ENCODE measurements around the gene ACTL7A.
"Not testable (repeated sequence)": the region's sequence is repeated elsewhere in the genome, so short reads cannot be mapped to it uniquely, and the experiment has no call there.

ACTL7A gene

DNA sequence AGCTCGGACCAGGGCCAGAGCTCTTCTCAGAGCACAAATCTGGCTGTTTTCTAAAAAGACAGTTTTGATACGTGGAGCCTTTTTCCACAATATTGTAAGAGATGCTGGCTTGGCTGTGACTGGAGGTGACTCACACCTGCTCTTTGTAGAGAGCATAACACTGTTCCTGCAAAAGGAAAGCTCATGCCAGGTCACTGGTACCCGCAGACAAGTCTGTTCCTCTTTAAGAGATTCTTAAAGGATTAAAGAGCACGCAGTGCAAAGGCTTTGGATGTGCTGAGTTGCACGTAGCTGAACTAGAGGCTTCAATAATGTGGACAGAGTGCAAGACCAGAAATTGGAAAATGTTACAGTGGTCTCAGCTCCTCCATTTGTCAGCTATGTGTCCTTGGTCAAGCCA is 25.3 kb upstream of the ACTL7A start:
- H3K4me1 ChIP-seq (ENCODE audit: control insufficient read depth, insufficient read depth, low read length), result no peaks in the 10 kb centered on the region
- no peaks in the 10 kb centered on the region for H3K27me3 ChIP-seq (ENCODE audit: control insufficient read depth, insufficient read depth, low read length)
- no peak overlapping the region for H3K9ac ChIP-seq (ENCODE audit: low read length)
- no peaks in the 10 kb centered on the region for H3K9me3 ChIP-seq (ENCODE audit: control insufficient read depth, low read length)
- H3K36me3 ChIP-seq (ENCODE audit: control insufficient read depth, insufficient read depth, low read length), result no peaks in the 10 kb centered on the region
- no peak overlapping the region for H3K4me3 ChIP-seq (ENCODE audit: low read length)

DNA sequence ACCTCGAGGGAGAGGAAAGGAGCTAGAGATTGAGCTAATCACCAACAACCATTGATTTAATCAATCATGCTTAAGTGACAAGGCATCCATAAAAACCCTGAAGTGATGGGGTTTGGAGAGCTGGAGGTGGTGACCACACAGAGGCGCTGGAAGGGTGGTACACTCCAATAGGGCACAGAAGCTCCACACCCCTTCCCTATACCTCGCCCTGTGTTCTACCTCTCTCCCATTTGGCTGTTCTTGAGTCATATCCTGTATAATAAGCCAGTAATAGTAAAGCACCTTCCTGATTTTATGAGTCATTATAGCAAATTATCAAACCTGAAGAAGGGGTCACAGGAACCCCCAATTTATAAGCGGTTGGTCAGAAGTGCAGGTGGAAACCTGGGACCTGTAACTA is 24.5 kb upstream of the ACTL7A start:
- H3K4me1 ChIP-seq (ENCODE audit: control insufficient read depth, insufficient read depth, low read length), result no peaks in the 10 kb centered on the region
- H3K9ac ChIP-seq (ENCODE audit: low read length), result no peak overlapping the region
- no peaks in the 10 kb centered on the region for H3K9me3 ChIP-seq (ENCODE audit: control insufficient read depth, low read length)
- H3K36me3 ChIP-seq (ENCODE audit: control insufficient read depth, insufficient read depth, low read length), result no peaks in the 10 kb centered on the region
- H3K4me3 ChIP-seq (ENCODE audit: low read length), result no peak overlapping the region
- H3K27me3 ChIP-seq (ENCODE audit: control insufficient read depth, insufficient read depth, low read length), result no peaks in the 10 kb centered on the region

DNA sequence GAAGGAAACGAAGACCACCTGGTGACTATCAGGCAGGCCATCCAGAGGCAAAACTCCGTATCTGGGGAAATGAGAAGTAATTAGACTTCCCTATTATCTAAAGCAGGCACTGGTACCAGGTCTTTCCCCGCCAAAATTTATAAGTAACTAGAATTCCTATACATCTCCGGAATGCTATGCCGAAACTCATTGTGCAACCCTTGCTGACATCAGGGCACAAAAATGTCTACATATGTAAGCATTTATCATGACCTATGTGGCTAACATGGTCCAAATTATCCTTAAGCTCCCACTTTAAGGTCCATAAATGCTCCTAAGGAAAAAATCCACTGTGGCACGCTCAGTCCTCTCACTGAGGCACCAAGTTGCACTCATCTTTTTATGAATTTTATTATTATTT is 24.0 kb upstream of the ACTL7A start:
- H3K4me3 ChIP-seq (ENCODE audit: low read length), result no peak overlapping the region
- H3K36me3 ChIP-seq (ENCODE audit: control insufficient read depth, insufficient read depth, low read length), result no peaks in the 10 kb centered on the region
- H3K27me3 ChIP-seq (ENCODE audit: control insufficient read depth, insufficient read depth, low read length), result no peaks in the 10 kb centered on the region
- no peak overlapping the region for H3K9ac ChIP-seq (ENCODE audit: low read length)
- H3K4me1 ChIP-seq (ENCODE audit: control insufficient read depth, insufficient read depth, low read length), result no peaks in the 10 kb centered on the region
- H3K9me3 ChIP-seq (ENCODE audit: control insufficient read depth, low read length), result no peaks in the 10 kb centered on the region

DNA sequence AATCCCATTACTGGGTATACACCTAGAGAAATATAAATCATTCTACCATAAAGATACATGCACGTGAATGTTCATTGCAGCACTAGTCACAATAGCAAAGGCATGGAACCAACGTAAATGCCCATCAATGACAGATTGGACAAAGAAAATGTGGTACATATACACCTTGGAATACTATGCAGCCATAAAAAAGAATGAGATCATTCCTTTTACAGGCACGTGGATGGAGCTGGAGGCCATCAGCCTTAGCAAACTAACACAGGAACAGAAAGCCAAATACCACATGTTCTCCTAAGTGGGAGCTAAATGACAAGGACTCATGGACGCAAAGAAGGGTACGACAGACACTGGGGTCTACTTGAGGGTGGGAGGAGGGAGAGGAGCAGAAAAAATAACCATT is 22.5 kb upstream of the ACTL7A start:
- H3K9me3 ChIP-seq (ENCODE audit: control insufficient read depth, low read length); H3K27me3 ChIP-seq (ENCODE audit: control insufficient read depth, insufficient read depth, low read length); H3K4me1 ChIP-seq (ENCODE audit: control insufficient read depth, insufficient read depth, low read length); H3K4me3 ChIP-seq (ENCODE audit: low read length); H3K36me3 ChIP-seq (ENCODE audit: control insufficient read depth, insufficient read depth, low read length); H3K9ac ChIP-seq (ENCODE audit: low read length): not testable (repeated sequence)

DNA sequence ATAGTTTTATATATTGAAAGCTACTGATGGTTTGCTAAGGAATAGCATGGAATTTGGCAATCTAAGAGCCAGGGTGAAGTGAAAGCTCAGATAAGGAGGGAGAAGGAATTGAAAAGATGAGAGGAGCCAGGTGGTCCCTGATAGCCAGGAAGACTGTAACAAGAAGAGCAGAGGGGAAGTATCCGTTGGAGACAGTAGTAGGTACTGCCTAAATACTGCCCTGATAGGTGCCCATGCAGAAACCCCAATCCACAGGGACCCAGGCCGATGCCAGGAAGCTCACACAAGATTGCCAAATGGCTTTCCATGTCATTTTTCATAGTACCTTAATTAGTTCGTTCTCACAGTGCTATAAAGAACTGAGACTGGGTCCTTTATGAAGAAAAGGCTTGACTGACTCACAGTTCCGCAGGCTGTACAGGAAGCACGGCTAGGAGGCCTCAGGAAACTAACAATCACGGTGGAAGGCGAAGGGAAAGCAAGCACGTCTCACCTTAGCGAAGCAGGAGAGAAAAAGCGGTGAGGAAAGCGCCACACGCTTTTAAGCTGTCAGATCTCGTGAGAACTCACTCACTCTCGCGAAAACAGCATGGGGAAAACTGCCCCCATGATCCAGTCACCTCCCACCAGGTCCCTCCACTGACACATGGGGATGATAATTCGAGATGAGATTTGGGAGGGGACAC is 19.3 kb upstream of the ACTL7A start:
- no peaks in the 10 kb centered on the region for H3K9me3 ChIP-seq (ENCODE audit: control insufficient read depth, low read length)
- H3K4me3 ChIP-seq (ENCODE audit: low read length), result no peak overlapping the region
- H3K4me1 ChIP-seq (ENCODE audit: control insufficient read depth, insufficient read depth, low read length), result no peaks in the 10 kb centered on the region
- H3K36me3 ChIP-seq (ENCODE audit: control insufficient read depth, insufficient read depth, low read length), result no peaks in the 10 kb centered on the region
- H3K27me3 ChIP-seq (ENCODE audit: control insufficient read depth, insufficient read depth, low read length), result no peaks in the 10 kb centered on the region
- H3K9ac ChIP-seq (ENCODE audit: low read length), result no peak overlapping the region

DNA sequence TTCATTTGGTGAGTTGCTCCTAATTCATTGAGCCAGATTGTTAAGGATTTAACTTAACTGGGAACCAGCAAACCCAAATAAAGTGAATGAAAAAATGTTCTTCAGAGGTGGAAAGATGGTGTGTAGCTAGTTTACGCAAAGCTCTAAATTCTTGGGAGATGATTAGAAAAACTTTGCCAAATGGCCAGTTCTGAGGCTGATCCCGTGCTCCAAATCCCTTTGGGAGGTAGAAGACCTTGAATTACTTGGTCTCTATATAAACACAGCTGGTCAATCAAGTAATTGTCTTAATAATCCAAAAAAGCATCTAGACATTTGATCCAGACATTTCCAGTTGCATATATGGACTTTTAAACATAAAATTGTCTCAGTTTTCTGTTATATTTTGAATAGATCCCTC is 17.7 kb upstream of the ACTL7A start:
- Histone ChIP-seq H3K4me1 (ENCODE audit: control insufficient read depth, insufficient read depth, low read length) (no peaks in the 10 kb centered on the region), H3K4me3 (ENCODE audit: low read length) (no peak overlapping the region), H3K36me3 (ENCODE audit: control insufficient read depth, insufficient read depth, low read length) (no peaks in the 10 kb centered on the region), H3K9ac (ENCODE audit: low read length) (no peak overlapping the region), H3K27me3 (ENCODE audit: control insufficient read depth, insufficient read depth, low read length) (no peaks in the 10 kb centered on the region), H3K9me3 (ENCODE audit: control insufficient read depth, low read length) (no peaks in the 10 kb centered on the region)

DNA sequence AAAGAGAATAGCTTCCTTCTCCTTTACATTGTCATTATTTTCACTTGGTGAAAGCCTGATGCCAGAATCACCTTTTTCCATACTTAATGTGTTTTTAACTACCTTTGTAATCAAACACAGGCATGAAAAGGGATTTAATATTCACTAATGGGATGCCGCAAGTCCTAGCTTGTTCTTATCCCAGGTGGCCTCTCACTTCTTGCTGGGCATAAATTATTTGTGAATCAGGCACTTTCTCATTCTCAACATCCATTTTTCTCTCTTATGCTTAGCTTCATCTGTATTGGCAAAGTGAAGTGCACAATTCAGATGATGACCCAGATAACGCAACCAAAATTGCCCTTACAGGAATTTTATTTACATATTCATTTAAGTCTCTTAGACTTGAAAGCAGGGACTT is 17.2 kb upstream of the ACTL7A start:
- no peak overlapping the region for H3K4me3 ChIP-seq (ENCODE audit: low read length)
- H3K9me3 ChIP-seq (ENCODE audit: control insufficient read depth, low read length), result no peaks in the 10 kb centered on the region
- no peak overlapping the region for H3K9ac ChIP-seq (ENCODE audit: low read length)
- no peaks in the 10 kb centered on the region for H3K27me3 ChIP-seq (ENCODE audit: control insufficient read depth, insufficient read depth, low read length)
- H3K4me1 ChIP-seq (ENCODE audit: control insufficient read depth, insufficient read depth, low read length), result no peaks in the 10 kb centered on the region
- no peaks in the 10 kb centered on the region for H3K36me3 ChIP-seq (ENCODE audit: control insufficient read depth, insufficient read depth, low read length)

DNA sequence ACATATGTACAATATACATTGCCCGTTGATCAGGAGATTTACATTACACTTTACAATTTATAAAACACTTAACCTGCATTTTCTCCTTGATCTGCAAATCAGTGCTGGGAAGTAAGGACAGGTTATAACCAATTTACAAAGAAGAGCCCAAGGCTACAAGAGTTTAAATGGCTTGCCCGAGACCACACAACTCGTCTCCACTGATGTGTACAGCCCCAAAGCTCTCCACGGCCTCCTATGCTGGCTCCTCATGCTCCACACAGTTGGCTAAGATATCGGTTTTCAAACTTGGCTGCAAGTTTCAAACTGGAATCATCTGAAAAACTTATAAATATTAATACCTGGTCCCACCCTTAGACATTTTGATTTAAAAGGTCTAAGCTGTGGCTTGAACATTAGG is 16.6 kb upstream of the ACTL7A start:
- Histone ChIP-seq H3K9me3 (ENCODE audit: control insufficient read depth, low read length) (no peaks in the 10 kb centered on the region), H3K27me3 (ENCODE audit: control insufficient read depth, insufficient read depth, low read length) (no peaks in the 10 kb centered on the region)

DNA sequence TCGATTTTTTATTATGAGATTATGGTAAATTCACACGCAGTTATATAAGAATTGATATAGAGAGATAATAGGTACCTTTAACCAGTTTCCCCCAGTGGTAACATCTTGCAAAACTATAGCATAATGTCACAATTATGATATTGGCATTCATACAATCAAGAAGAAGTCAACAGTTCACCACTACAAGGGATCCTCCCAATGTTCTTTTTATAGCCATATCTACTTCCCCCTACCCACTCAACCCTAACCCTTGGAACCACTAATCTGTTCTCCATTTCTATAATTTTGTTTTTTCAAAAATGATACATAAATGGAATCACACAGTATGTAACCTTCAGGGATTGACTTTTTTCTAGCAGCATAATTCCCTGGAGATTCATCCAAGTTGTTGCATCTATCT is 16.1 kb upstream of the ACTL7A start:
- H3K9me3 ChIP-seq (ENCODE audit: control insufficient read depth, low read length), result no peaks in the 10 kb centered on the region
- no peaks in the 10 kb centered on the region for H3K4me1 ChIP-seq (ENCODE audit: control insufficient read depth, insufficient read depth, low read length)
- no peaks in the 10 kb centered on the region for H3K36me3 ChIP-seq (ENCODE audit: control insufficient read depth, insufficient read depth, low read length)
- no peak overlapping the region for H3K9ac ChIP-seq (ENCODE audit: low read length)
- H3K27me3 ChIP-seq (ENCODE audit: control insufficient read depth, insufficient read depth, low read length), result no peaks in the 10 kb centered on the region
- H3K4me3 ChIP-seq (ENCODE audit: low read length), result no peak overlapping the region

More for the DNA sequence above, 16.6 kb upstream of the ACTL7A start:
- no peak overlapping the region for H3K4me3 ChIP-seq (ENCODE audit: low read length)
- no peaks in the 10 kb centered on the region for H3K36me3 ChIP-seq (ENCODE audit: control insufficient read depth, insufficient read depth, low read length)
- H3K4me1 ChIP-seq (ENCODE audit: control insufficient read depth, insufficient read depth, low read length), result no peaks in the 10 kb centered on the region
- no peak overlapping the region for H3K9ac ChIP-seq (ENCODE audit: low read length)

DNA sequence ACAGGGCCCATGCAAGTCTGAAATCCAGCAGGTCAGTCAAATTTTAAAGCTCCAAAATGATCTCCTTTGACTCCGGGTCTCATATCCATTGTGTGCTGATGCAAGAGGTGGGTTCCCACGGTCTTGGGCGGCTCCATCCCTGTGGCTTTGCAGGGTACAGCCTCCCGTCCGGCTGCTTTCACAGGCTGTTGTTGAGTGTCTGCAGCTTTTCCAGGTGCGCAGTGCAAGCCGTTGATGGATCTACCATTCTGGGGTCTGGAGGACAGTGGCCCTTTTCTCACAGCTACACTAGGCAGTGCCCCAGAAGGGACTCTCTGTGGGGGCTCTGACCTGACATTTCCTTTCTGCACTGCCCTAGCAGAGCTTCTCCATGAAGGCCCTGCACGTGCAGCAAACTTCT is 13.8 kb upstream of the ACTL7A start:
- H3K36me3 ChIP-seq (ENCODE audit: control insufficient read depth, insufficient read depth, low read length); H3K27me3 ChIP-seq (ENCODE audit: control insufficient read depth, insufficient read depth, low read length); H3K9ac ChIP-seq (ENCODE audit: low read length); H3K4me3 ChIP-seq (ENCODE audit: low read length); H3K4me1 ChIP-seq (ENCODE audit: control insufficient read depth, insufficient read depth, low read length); H3K9me3 ChIP-seq (ENCODE audit: control insufficient read depth, low read length): not testable (repeated sequence)

DNA sequence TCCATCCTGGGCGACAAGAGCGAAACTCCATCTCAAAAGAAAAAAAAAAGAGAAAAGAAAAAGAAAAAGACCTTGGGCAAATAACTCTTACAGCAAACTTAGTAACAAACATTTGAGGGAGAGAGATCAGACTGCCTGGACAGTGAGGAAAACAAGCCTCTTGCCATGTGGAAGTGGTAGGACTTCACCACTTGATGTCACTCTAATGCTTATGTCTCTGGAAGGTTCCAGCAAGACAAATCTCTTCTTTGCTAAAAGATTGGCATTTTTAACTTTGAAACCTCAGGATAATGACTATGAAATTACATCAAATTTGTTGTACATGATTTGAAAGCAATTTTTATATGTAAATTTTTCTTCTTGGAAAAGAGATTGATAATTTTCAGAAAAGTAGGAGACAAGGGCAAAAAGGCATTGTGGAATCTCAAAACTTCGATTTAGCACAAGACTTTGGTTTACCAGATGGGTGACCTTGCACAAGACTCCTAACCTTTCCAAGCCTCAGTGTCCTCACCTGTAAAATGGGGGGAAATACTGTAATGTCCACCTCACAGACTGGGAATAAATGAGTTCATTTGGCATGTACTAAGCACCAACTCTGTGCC is 11.7 kb upstream of the ACTL7A start:
- Histone ChIP-seq H3K27me3 (ENCODE audit: control insufficient read depth, insufficient read depth, low read length) (no peaks in the 10 kb centered on the region), H3K9me3 (ENCODE audit: control insufficient read depth, low read length) (no peaks in the 10 kb centered on the region), H3K36me3 (ENCODE audit: control insufficient read depth, insufficient read depth, low read length) (no peaks in the 10 kb centered on the region), H3K4me3 (ENCODE audit: low read length) (no peak overlapping the region), H3K4me1 (ENCODE audit: control insufficient read depth, insufficient read depth, low read length) (no peaks in the 10 kb centered on the region), H3K9ac (ENCODE audit: low read length) (no peak overlapping the region)

DNA sequence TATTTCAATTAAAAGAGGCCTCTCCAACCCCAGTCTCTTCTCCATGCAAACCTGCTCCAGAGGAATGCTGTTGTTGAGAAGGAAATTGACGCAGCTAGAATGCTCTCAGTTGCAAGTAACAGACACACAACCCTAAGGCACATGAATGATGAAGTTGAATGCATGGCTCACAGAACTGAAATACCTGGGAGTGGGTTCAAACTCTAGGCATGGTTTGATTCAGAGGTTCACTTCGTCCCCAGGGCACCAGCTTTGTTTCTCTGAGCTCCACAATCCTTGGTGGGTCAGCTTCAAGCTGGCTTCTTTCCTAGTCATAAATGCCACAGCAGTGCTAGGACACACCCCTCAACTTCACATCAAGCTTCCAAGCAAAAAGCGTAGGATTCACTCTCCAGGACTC is 10.9 kb upstream of the ACTL7A start:
- Histone ChIP-seq H3K9me3 (ENCODE audit: control insufficient read depth, low read length) (no peaks in the 10 kb centered on the region), H3K4me1 (ENCODE audit: control insufficient read depth, insufficient read depth, low read length) (no peaks in the 10 kb centered on the region), H3K4me3 (ENCODE audit: low read length) (no peak overlapping the region), H3K36me3 (ENCODE audit: control insufficient read depth, insufficient read depth, low read length) (no peaks in the 10 kb centered on the region), H3K27me3 (ENCODE audit: control insufficient read depth, insufficient read depth, low read length) (no peaks in the 10 kb centered on the region), H3K9ac (ENCODE audit: low read length) (no peak overlapping the region)

DNA sequence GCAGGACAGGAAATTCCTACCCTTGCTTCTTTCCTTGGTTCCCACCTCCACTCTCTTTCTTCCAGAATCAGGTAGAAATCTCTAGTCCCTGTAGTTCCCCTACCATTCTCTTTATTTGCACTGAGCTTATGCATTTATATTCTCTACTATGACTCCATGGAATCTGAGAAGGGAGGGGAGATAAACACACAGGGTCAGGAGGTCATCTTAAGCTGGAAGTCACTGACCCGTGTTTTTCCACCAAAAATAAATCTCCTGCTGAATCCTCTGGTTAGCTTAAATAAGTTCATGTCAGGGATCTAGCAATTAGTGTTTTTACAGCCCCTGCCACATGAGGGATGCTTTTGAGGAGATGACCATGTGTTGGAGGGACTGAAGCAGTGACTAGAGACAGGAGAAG is 10.0 kb upstream of the ACTL7A start:
- Histone ChIP-seq H3K4me3 (ENCODE audit: low read length) (no peak overlapping the region), H3K36me3 (ENCODE audit: control insufficient read depth, insufficient read depth, low read length) (no peaks in the 10 kb centered on the region), H3K9me3 (ENCODE audit: control insufficient read depth, low read length) (no peaks in the 10 kb centered on the region), H3K4me1 (ENCODE audit: control insufficient read depth, insufficient read depth, low read length) (no peaks in the 10 kb centered on the region), H3K9ac (ENCODE audit: low read length) (no peak overlapping the region), H3K27me3 (ENCODE audit: control insufficient read depth, insufficient read depth, low read length) (no peaks in the 10 kb centered on the region)

All from mucosa of stomach (tissue), 1 donor.